Measurements from ENCODE around the gene CDX1. TPM values are rescaled to one million over a fixed set of nuclear protein-coding genes. Genes with fewer than 3 reads are reported as not detected.

CDX1 gene
- 0.06 to 0.07 TPM in 2 of 5 replicates, not detected in the others for total RNA-seq (2022; extraction: Qiagen RNA extraction)

GRCh38 chr5:150166650-150167511, at the start of gene CDX1:
Gene CDX1, plus strand, starts transcription at chr5:150166778. Its CDS starts 99 bp downstream, at chr5:150166877.

GRCh38 chr5:150155258-150156026, 11.1 kb upstream of the CDX1 start, which contains the start of gene PDGFRB:
Gene PDGFRB, minus strand, starts transcription at chr5:150155845. Its CDS starts 18,798 bp downstream, at chr5:150137047.

GRCh38 chr5:150189728-150190502, 23.3 kb downstream of the CDX1 start, which contains the start of gene SLC6A7:
Gene SLC6A7, plus strand, starts transcription at chr5:150190062. Its CDS starts 266 bp downstream, at chr5:150190328.

Other genes starting within 250 kb of the CDX1 start
- 0.22 to 0.37 TPM (median 0.29 TPM) in 5 replicates for gene PDE6A, start 222.0 kb upstream of the CDX1 start, total RNA-seq (2022; extraction: Qiagen RNA extraction)
- 46.0 to 63.2 TPM (median 59.8 TPM) in 5 replicates for gene SLC26A2, start 206.0 kb upstream of the CDX1 start, total RNA-seq (2022; extraction: Qiagen RNA extraction)
- 5.0 to 6.1 TPM (median 5.3 TPM) in 5 replicates for gene TIGD6, start 166.1 kb upstream of the CDX1 start, total RNA-seq (2022; extraction: Qiagen RNA extraction)
- 30.6 to 34.7 TPM (median 32.9 TPM) in 5 replicates for gene HMGXB3, start 166.0 kb upstream of the CDX1 start, total RNA-seq (2022; extraction: Qiagen RNA extraction)
- 0.15 to 0.31 TPM (median 0.20 TPM) in 5 replicates for gene CSF1R, start 80.2 kb upstream of the CDX1 start, total RNA-seq (2022; extraction: Qiagen RNA extraction)
- 0.11 to 0.80 TPM (median 0.22 TPM) in 5 replicates for gene PDGFRB, start 10.9 kb upstream of the CDX1 start, total RNA-seq (2022; extraction: Qiagen RNA extraction)
- 0.02 to 0.03 TPM in 2 of 5 replicates, not detected in the others for gene SLC6A7, start 23.3 kb downstream of the CDX1 start, total RNA-seq (2022; extraction: Qiagen RNA extraction)
- 0.56 to 0.80 TPM (median 0.69 TPM) in 5 replicates for gene CAMK2A, start 123.0 kb downstream of the CDX1 start, total RNA-seq (2022; extraction: Qiagen RNA extraction)
- gene ARSI, start 136.1 kb downstream of the CDX1 start, total RNA-seq (2022; extraction: Qiagen RNA extraction), result 30.6 to 37.4 TPM (median 32.4 TPM) in 5 replicates
- gene TCOF1, start 190.9 kb downstream of the CDX1 start, total RNA-seq (2022; extraction: Qiagen RNA extraction), result 67.4 to 79.8 TPM (median 72.7 TPM) in 5 replicates
- gene CD74, start 246.1 kb downstream of the CDX1 start, total RNA-seq (2022; extraction: Qiagen RNA extraction), result 0.07 to 0.09 TPM (median 0.08 TPM) in 3 of 5 replicates, not detected in the others

All from A549 treated with AZD2906 at 1 μM for 4 hours (cell line).